H1 (cell line): ENCODE data around the gene TAGLN2. TPM values are rescaled to one million over a fixed set of nuclear protein-coding genes. Genes with fewer than 3 reads are reported as not detected.

Experiments used
- CTCF ChIA-PET: fragments of 300-600 bp; sonication (Branson Sonifier 250); formaldehyde crosslinking; loops from one replicate; lab custom pipeline; 2021; ENCODE audit not compliant: partially characterized antibody; lab: Charles Lee
- POLR2A ChIA-PET: fragments of 300-600 bp; sonication (Branson Sonifier 250); formaldehyde crosslinking; loops from one replicate; lab custom pipeline; 2021; ENCODE audit warnings: inconsistent platforms; ENCODE audit not compliant: partially characterized antibody; lab: Charles Lee
- DNase-seq, 2 experiments: peaks; one replicate each; pipeline versions ENCODE4 v3.0.0 to v3.0.0-alpha.2; 2010 to 2022; ENCODE audit warnings: low spot score in 2 of 2, low read depth in 1 of 2, mixed read lengths in 1 of 2
- FAIRE-seq: peaks from 2 replicates; lab custom pipeline; 2011; peaks lifted over from hg19 to GRCh38; lab: Jason Lieb, UNC
- H2AFZ ChIP-seq: 2 replicates; pipeline ENCODE4 v1.8.1; 2012; ENCODE audit warnings: low read length, inconsistent platforms
- H2AK5ac ChIP-seq: 2 replicates; pipeline ENCODE4 v1.6.1; 2013; ENCODE audit warnings: low read depth, low read length
- H2BK120ac ChIP-seq: replicated peaks from 2 replicates; pipeline ENCODE3; 2013; ENCODE audit warnings: low read depth, low read length, inconsistent platforms
- H2BK12ac ChIP-seq: 2 replicates; pipeline ENCODE4 v1.6.1; 2013; ENCODE audit warnings: low read depth, low read length
- H2BK15ac ChIP-seq: 2 replicates; pipeline ENCODE4 v1.6.1; 2013; ENCODE audit warnings: low read length
- H2BK20ac ChIP-seq: 2 replicates; pipeline ENCODE4 v1.6.1; 2013; ENCODE audit warnings: low read length
- H2BK5ac ChIP-seq: 2 replicates; pipeline ENCODE4 v1.6.1; 2013; ENCODE audit warnings: low read depth, low read length
- H3K14ac ChIP-seq: 2 replicates; pipeline ENCODE4 v1.6.1; 2013; ENCODE audit warnings: inconsistent platforms; ENCODE audit not compliant: insufficient read length
- H3K18ac ChIP-seq: 2 replicates; pipeline ENCODE4 v1.6.1; 2013; ENCODE audit warnings: low read length; ENCODE audit errors: extremely low read depth
- H3K23ac ChIP-seq: 2 replicates; pipeline ENCODE4 v1.6.1; 2013; ENCODE audit warnings: inconsistent platforms; ENCODE audit not compliant: insufficient read length
- H3K23me2 ChIP-seq: 2 replicates; pipeline ENCODE4 v1.6.1; 2013; ENCODE audit warnings: low read depth, low read length
- H3K27ac ChIP-seq: 2 replicates; pipeline ENCODE4 v1.6.1; 2011; ENCODE audit warnings: low read depth, low read length, inconsistent platforms
- H3K27me3 ChIP-seq, 4 experiments: replicated peaks in 1 of 4; 1 replicate in 1 of 4; 2 replicates in 3 of 4; pipeline versions ENCODE4 v1.6.1 to v1.8.1; 2011 to 2013; ENCODE audit warnings: low read length in 3 of 4, mild to moderate bottlenecking in 3 of 4, inconsistent platforms in 2 of 4, mixed read lengths in 2 of 4, moderate library complexity in 1 of 4; ENCODE audit not compliant: control insufficient read depth in 3 of 4, insufficient read depth in 3 of 4; ENCODE audit errors: extremely low read depth in 1 of 4
- H3K36me3 ChIP-seq, 4 experiments: 2 replicates each; pipeline versions ENCODE4 v1.6.1 to v1.8.1; 2011 to 2013; ENCODE audit warnings: mild to moderate bottlenecking in 4 of 4, low read length in 3 of 4, moderate library complexity in 2 of 4, control low read depth in 1 of 4, inconsistent platforms in 1 of 4; ENCODE audit not compliant: insufficient read depth in 4 of 4, control insufficient read depth in 2 of 4
- H3K4ac ChIP-seq: replicated peaks from 2 replicates; pipeline ENCODE3; 2013; ENCODE audit warnings: low read length, low read depth, mixed read lengths, inconsistent platforms; ENCODE audit not compliant: insufficient read length
- H3K4me1 ChIP-seq, 4 experiments: replicated peaks in 1 of 4; 1 replicate in 1 of 4; 2 replicates in 3 of 4; pipeline versions ENCODE4 v1.6.1 to v1.8.1; 2011 to 2013; ENCODE audit warnings: low read length in 3 of 4, inconsistent platforms in 2 of 4, mixed read lengths in 1 of 4; ENCODE audit not compliant: insufficient read depth in 4 of 4, control insufficient read depth in 3 of 4
- H3K4me2 ChIP-seq, 2 experiments: 2 replicates each; pipeline versions ENCODE4 v1.6.1 to v1.8.1; 2011 to 2013; ENCODE audit warnings: low read depth in 2 of 2, low read length in 2 of 2, control low read depth in 1 of 2, inconsistent platforms in 1 of 2, mild to moderate bottlenecking in 1 of 2; ENCODE audit not compliant: insufficient read depth in 1 of 2
- H3K4me3 ChIP-seq, 4 experiments: fragments of 200-600, 300-600 bp in 1 of 4; sonication (generic), shearing (Covaris generic), sonication (Bioruptor Twin) in 1 of 4; 2 replicates each; pipeline versions ENCODE4 v1.5.1 to v1.8.1; 2011 to 2016; ENCODE audit warnings: low read length in 4 of 4, low read depth in 3 of 4, control low read depth in 2 of 4, inconsistent platforms in 2 of 4, mild to moderate bottlenecking in 2 of 4, mixed read lengths in 1 of 4, moderate library complexity in 1 of 4; ENCODE audit not compliant: insufficient read depth in 2 of 4; ENCODE audit errors: extremely low read depth in 1 of 4
- H3K56ac ChIP-seq: replicated peaks from 2 replicates; pipeline ENCODE3; 2013; ENCODE audit warnings: low read depth, mild to moderate bottlenecking, mixed read lengths, low read length, inconsistent platforms; ENCODE audit not compliant: insufficient read length
- H3K79me1 ChIP-seq: 2 replicates; pipeline ENCODE4 v1.6.1; 2013; ENCODE audit warnings: low read depth, low read length, control low read depth
- H3K79me2 ChIP-seq, 2 experiments: 2 replicates each; pipeline versions ENCODE4 v1.6.1 to v1.8.1; 2012 to 2013; ENCODE audit warnings: low read length in 2 of 2, mild to moderate bottlenecking in 2 of 2, inconsistent platforms in 1 of 2; ENCODE audit not compliant: insufficient read depth in 2 of 2, control insufficient read depth in 1 of 2
- H3K9ac ChIP-seq, 4 experiments: replicated peaks in 1 of 4; 1 replicate in 1 of 4; 2 replicates in 3 of 4; pipeline versions ENCODE4 v1.6.1 to v1.8.1; 2011 to 2013; ENCODE audit warnings: low read depth in 3 of 4, low read length in 3 of 4, control low read depth in 2 of 4, mild to moderate bottlenecking in 2 of 4, moderate library complexity in 2 of 4, inconsistent platforms in 1 of 4; ENCODE audit errors: extremely low read depth in 1 of 4
- H3K9me3 ChIP-seq, 2 experiments: 2 replicates each; pipeline versions ENCODE4 v1.6.1 to v1.8.1; 2012 to 2013; ENCODE audit warnings: mild to moderate bottlenecking in 2 of 2, moderate library complexity in 2 of 2, control low read depth in 1 of 2, inconsistent platforms in 1 of 2, low read depth in 1 of 2, low read length in 1 of 2, mixed read lengths in 1 of 2; ENCODE audit not compliant: insufficient read depth in 2 of 2
- H4K20me1 ChIP-seq, 2 experiments: replicated peaks in 1 of 2; 2 replicates each; pipeline versions ENCODE3 to v1.8.1; 2011 to 2013; ENCODE audit warnings: inconsistent platforms in 2 of 2, low read length in 2 of 2, mild to moderate bottlenecking in 1 of 2; ENCODE audit not compliant: insufficient read depth in 2 of 2, control insufficient read depth in 1 of 2
- H4K5ac ChIP-seq: 2 replicates; pipeline ENCODE4 v1.6.1; 2013; ENCODE audit warnings: low read length, low read depth, mixed read lengths, inconsistent platforms; ENCODE audit not compliant: insufficient read length
- H4K8ac ChIP-seq: 2 replicates; pipeline ENCODE4 v1.8.0; 2013; ENCODE audit warnings: mild to moderate bottlenecking, moderate library complexity, low read length, inconsistent platforms; ENCODE audit not compliant: insufficient read depth; ENCODE audit errors: extremely low read depth
- H4K91ac ChIP-seq: replicated peaks from 2 replicates; pipeline ENCODE3; 2013; ENCODE audit warnings: low read length, mixed read lengths, inconsistent platforms; ENCODE audit not compliant: insufficient read length
- ATF3 ChIP-seq: IDR thresholded peaks from 2 replicates; pipeline ENCODE4 v1.6.1; 2011; ENCODE audit warnings: low read depth, mild to moderate bottlenecking, low read length; ENCODE audit not compliant: insufficient read depth
- BACH1 ChIP-seq: IDR thresholded peaks from 2 replicates; pipeline ENCODE4 v1.6.1; 2012; ENCODE audit warnings: low read length, improper control_type of control experiment
- JUND ChIP-seq: IDR thresholded peaks from 2 replicates; pipeline ENCODE4 v1.6.1; 2011; ENCODE audit warnings: mild to moderate bottlenecking, improper control_type of control experiment, low read length
- POLR2A ChIP-seq, 2 experiments: IDR thresholded peaks; 1 replicate in 1 of 2; 2 replicates in 1 of 2; pipeline ENCODE4 v1.6.1; 2011; ENCODE audit warnings: low read depth in 2 of 2, low read length in 2 of 2, mild to moderate bottlenecking in 2 of 2; ENCODE audit errors: control extremely low read depth in 1 of 2
- POLR2AphosphoS5 ChIP-seq: IDR thresholded peaks from 2 replicates; pipeline ENCODE4 v1.6.1; 2011; ENCODE audit warnings: low read depth, low read length
- RFX5 ChIP-seq: IDR thresholded peaks from 2 replicates; pipeline ENCODE4 v1.6.1; 2011; ENCODE audit warnings: low read depth, low read length, improper control_type of control experiment, borderline replicate concordance
- SRF ChIP-seq: IDR thresholded peaks from 2 replicates; pipeline ENCODE4 v1.6.1; 2011; ENCODE audit warnings: mild to moderate bottlenecking, low read depth, low read length, moderate library complexity
- WGBS, 2 experiments: shearing (Covaris generic) in 1 of 2; methylation state at CpG; one replicate each; pipeline versions ENCODE4 v1.1.6 to v1.1.7; 2013 to 2015; ENCODE audit warnings: low lambda C conversion rate in 2 of 2, mixed read lengths in 2 of 2, inconsistent platforms in 1 of 2, low coverage in 1 of 2, missing lambda C conversion rate in 1 of 2; ENCODE audit not compliant: insufficient replicate concordance in 2 of 2, insufficient coverage in 1 of 2, insufficient read length in 1 of 2; ENCODE audit errors: extremely low coverage in 1 of 2, missing lambda C conversion rate in 1 of 2; 5-methylcytosine and 5-hydroxymethylcytosine counted together
- polyA plus RNA-seq, 7 experiments: library from polyadenylated mRNA; depleted of rRNA in 3 of 7; stranded (reverse) in 5 of 7; unstranded in 2 of 7; fragments of >200 nt in 5 of 7; fragments of 200-250 nt in 2 of 7; gene quantifications; 1 replicate in 5 of 7; 2 replicates in 1 of 7; 4 replicates in 1 of 7; pipeline versions ENCODE4 v1.2.1 to v1.2.3, GENCODE V29; 2011 to 2013; ENCODE audit warnings: missing spikeins in 2 of 7, mixed read lengths in 2 of 7
- total RNA-seq: library from RNA; stranded (reverse); fragmentation: NEBNext Ultra II Directional; extraction: Animal tissue kit (Norgen Biotek cat#: 25700); gene quantifications from 2 replicates; pipeline ENCODE4 v1.2.1, GENCODE V29; 2021

The TAGLN2 gene
- total and polyA plus RNA-seq, 2 of the 8 experiments (the other 6 are each of a cell fraction or from before 2014, with no cell fraction given) = 93.0 to 114 TPM

- CTCF ChIA-PET = interaction anchor here (1.2 to 6.6 kb wide), 6 partner anchors 8 to 106 kb away, joined by 3 to 60 read pairs (median 4); no protein-coding TSS in a partner anchor
- H2AFZ ChIP-seq = no peak overlapping the region
Observed at GRCh38 chr1:159970932-159971342, 45.6 kb upstream of the TAGLN2 start.

More at GRCh38 chr1:159970932-159971342, 45.6 kb upstream of the TAGLN2 start:
- Histone ChIP-seq H3K9ac (no peak overlapping the region), H3K79me2 (no peaks in the 10 kb centered on the region), H3K4me1 (no peaks in the 10 kb centered on the region), H3K23ac (no peak overlapping the region), H2BK120ac (no peak overlapping the region), H3K23me2 (no peaks in the 10 kb centered on the region), H3K4me3 (no peak overlapping the region), H3K14ac (no peak overlapping the region), H3K79me1 (no peaks in the 10 kb centered on the region; the same call in 1 of the 2 replicates), H4K91ac (no peak overlapping the region), H3K9me3 (no peaks in the 10 kb centered on the region), H2AK5ac (no peak overlapping the region), H3K36me3 (no peaks in the 10 kb centered on the region), H3K27me3 (peaks cover 0 to 3% (median 0%) of the 10 kb centered on the region in 4 experiments; a peak in 1 of 7 replicates), H3K27ac (no peak overlapping the region), H4K8ac (no peak overlapping the region), H3K4me2 (no peak overlapping the region), H2BK5ac (no peak overlapping the region), H2BK12ac (no peak overlapping the region), H2BK20ac (no peak overlapping the region), H3K56ac (no peak overlapping the region), H4K20me1 (no peaks in the 10 kb centered on the region), H4K5ac (no peak overlapping the region), H3K18ac (no peak overlapping the region), H3K4ac (no peak overlapping the region), H2BK15ac (no peak overlapping the region)
- FAIRE-seq (no peak), DNase-seq (no peak)
- WGBS, 2 experiments = 92% methylated on average over 9 of the region's 9 CpGs; no CpG with 5 or more reads in 1 of the 2 experiments
- TF ChIP-seq SRF = no peak
- no peak for TF ChIP-seq ATF3
- no peak for TF ChIP-seq RFX5
- TF ChIP-seq POLR2A (IDR thresholded peaks at IDR 0.05; ENCODE audit: control extremely low read depth in 1 of 2, low read depth in 2 of 2, low read length in 2 of 2) = no peak
- TF ChIP-seq JUND = no peak
- no peak for TF ChIP-seq POLR2AphosphoS5
- no peak for TF ChIP-seq BACH1
- POLR2A ChIA-PET = no interaction called here
